H1 (cell line): Measurements from ENCODE around the gene SBK1.

Experiments
- CREB1 ChIP-seq: IDR thresholded peaks from 2 replicates; pipeline ENCODE4 v1.6.1; 2012; ENCODE audit warnings: inconsistent platforms
- CTCF ChIP-seq, 3 experiments: IDR thresholded peaks; 1 replicate in 2 of 3; 2 replicates in 1 of 3; pipeline versions ENCODE4 v1.5.1 to v1.6.1; 2011; ENCODE audit warnings: low read length in 3 of 3, mild to moderate bottlenecking in 3 of 3, inconsistent platforms in 2 of 3, low read depth in 1 of 3, moderate library complexity in 1 of 3; ENCODE audit not compliant: insufficient read depth in 1 of 3; ENCODE audit errors: control extremely low read depth in 1 of 3
- EP300 ChIP-seq, 2 experiments: IDR thresholded peaks; 1 replicate in 1 of 2; 2 replicates in 1 of 2; pipeline ENCODE4 v1.6.1; 2011 to 2012; ENCODE audit warnings: low read depth in 2 of 2, low read length in 2 of 2, mild to moderate bottlenecking in 2 of 2, borderline replicate concordance in 1 of 2, inconsistent platforms in 1 of 2, moderate library complexity in 1 of 2
- EZH2 ChIP-seq: fragments of 200-600 bp; sonication (generic); IDR thresholded peaks from 2 replicates; pipeline ENCODE4 v1.7.1; 2012; ENCODE audit warnings: low read depth, mild to moderate bottlenecking, moderate library complexity, low read length, inconsistent platforms; ENCODE audit not compliant: severe bottlenecking
- GABPA ChIP-seq: IDR thresholded peaks from 2 replicates; pipeline ENCODE4 v1.6.1; 2011; ENCODE audit warnings: mild to moderate bottlenecking, low read length, moderate library complexity, borderline replicate concordance; ENCODE audit not compliant: insufficient read depth
- NRF1 ChIP-seq: IDR thresholded peaks from 2 replicates; pipeline ENCODE4 v1.6.1; 2011; ENCODE audit warnings: mild to moderate bottlenecking, low read depth, low read length, improper control_type of control experiment
- POLR2A ChIP-seq, 2 experiments: IDR thresholded peaks; 1 replicate in 1 of 2; 2 replicates in 1 of 2; pipeline ENCODE4 v1.6.1; 2011; ENCODE audit warnings: low read depth in 2 of 2, low read length in 2 of 2, mild to moderate bottlenecking in 2 of 2; ENCODE audit errors: control extremely low read depth in 1 of 2
- RAD21 ChIP-seq, 2 experiments: IDR thresholded peaks in 1 of 2; conservative IDR thresholded peaks in 1 of 2; 2 replicates each; pipeline ENCODE4 v1.6.1; 2011; ENCODE audit warnings: low read depth in 2 of 2, low read length in 2 of 2, improper control_type of control experiment in 1 of 2, inconsistent platforms in 1 of 2, mild to moderate bottlenecking in 1 of 2, moderate library complexity in 1 of 2
- SIX5 ChIP-seq: IDR thresholded peaks from 2 replicates; pipeline ENCODE4 v1.6.1; 2011; ENCODE audit warnings: mild to moderate bottlenecking, low read depth, low read length
- TAF1 ChIP-seq: IDR thresholded peaks from 2 replicates; pipeline ENCODE4 v1.6.1; 2011; ENCODE audit warnings: mild to moderate bottlenecking, low read depth, low read length
- ZNF274 ChIP-seq: IDR thresholded peaks from 2 replicates; pipeline ENCODE4 v1.7.0; 2012; ENCODE audit warnings: low read length, borderline replicate concordance; ENCODE audit errors: extremely low read depth
- TF ChIP-seq, protein P1 (sequence below): IDR thresholded peaks from 2 replicates; pipeline ENCODE4 v1.6.1; 2012; ENCODE audit warnings: inconsistent platforms

- TF ChIP-seq, protein P1, sequence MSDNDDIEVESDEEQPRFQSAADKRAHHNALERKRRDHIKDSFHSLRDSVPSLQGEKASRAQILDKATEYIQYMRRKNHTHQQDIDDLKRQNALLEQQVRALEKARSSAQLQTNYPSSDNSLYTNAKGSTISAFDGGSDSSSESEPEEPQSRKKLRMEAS = no peak
- TF ChIP-seq EP300 (IDR thresholded peaks at IDR 0.05; ENCODE audit: borderline replicate concordance in 1 of 2, low read depth in 2 of 2, low read length in 2 of 2) (no peak), CTCF (IDR thresholded peaks at IDR 0.05; ENCODE audit: control extremely low read depth in 1 of 3, insufficient read depth in 1 of 3, low read depth in 1 of 3, low read length in 3 of 3) (no peak), GABPA (no peak), NRF1 (no peak), POLR2A (IDR thresholded peaks at IDR 0.05; ENCODE audit: control extremely low read depth in 1 of 2, low read depth in 2 of 2, low read length in 2 of 2) (no peak), TAF1 (no peak), ZNF274 (no peak), CREB1 (no peak), SIX5 (no peak), EZH2 (no peak), RAD21 (IDR thresholded peaks at IDR 0.05 in 1 of 2, conservative IDR thresholded peaks at IDR 0.05 in 1 of 2; ENCODE audit: low read depth in 2 of 2, low read length in 2 of 2) (no peak)
These were observed 19.6 kb downstream of the SBK1 start for GRCh38 chr16:28311913-28312312.
